HG02759 (cell line): Measurements from ENCODE around the gene FGF12.

ENCODE experiments used
- ATAC-seq: cut with Tn5 transposase; IDR thresholded peaks from one replicate; pipeline ENCODE4 v1.9.1; 2021; ENCODE audit warnings: mild to moderate bottlenecking, moderate library complexity; ENCODE audit not compliant: unreplicated experiment

The FGF12 gene

DNA sequence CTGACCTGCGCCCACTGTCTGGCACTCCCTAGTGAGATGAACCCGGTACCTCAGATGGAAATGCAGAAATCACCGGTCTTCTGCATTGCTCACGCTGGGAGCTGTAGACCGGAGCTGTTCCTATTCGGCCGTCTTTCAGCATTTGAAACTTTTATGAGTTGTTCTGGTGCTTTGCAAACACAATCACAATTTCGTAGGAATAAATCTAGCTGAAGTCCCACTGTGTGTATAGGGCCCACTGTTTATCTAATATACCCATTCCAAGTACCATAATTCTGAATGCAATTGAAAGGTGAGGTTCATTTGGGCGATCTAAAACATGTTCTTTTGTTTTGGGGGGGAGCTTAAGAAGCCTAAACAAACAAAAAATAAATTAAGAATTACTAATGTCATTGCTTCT, 572.1 kb downstream of the FGF12 start:
- ATAC-seq = no peak

DNA sequence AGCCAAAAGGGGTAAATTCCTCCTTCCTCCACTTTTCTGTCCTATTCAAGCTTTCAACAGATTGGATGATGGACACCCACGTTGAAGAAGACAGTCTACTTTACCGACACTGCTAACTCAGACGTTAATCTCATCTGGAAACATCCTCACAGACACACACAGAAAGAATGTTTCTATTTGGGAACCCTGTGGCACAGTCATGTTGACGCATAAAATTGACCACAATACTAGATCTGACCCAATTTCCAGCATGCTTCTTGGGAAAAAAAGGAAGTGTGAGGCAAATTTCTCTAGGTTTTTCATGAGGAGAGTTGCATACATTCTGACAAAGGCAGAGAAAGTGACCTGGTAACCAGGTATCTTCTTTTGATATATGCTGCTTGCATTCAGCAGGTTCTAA, 594.1 kb downstream of the FGF12 start:
- ATAC-seq = no peak

GRCh38 chr3:192130534-192131132, 596.7 kb downstream of the FGF12 start:
- peak; percentile 59 for ATAC-seq

- no peak for ATAC-seq
Measured at GRCh38 chr3:192129586-192129985, 597.8 kb downstream of the FGF12 start.

- ATAC-seq = peak; percentile 79
Measured at GRCh38 chr3:192128922-192129321, 598.4 kb downstream of the FGF12 start.

GRCh38 chr3:192128060-192128459, 599.3 kb downstream of the FGF12 start:
- ATAC-seq = no peak

DNA sequence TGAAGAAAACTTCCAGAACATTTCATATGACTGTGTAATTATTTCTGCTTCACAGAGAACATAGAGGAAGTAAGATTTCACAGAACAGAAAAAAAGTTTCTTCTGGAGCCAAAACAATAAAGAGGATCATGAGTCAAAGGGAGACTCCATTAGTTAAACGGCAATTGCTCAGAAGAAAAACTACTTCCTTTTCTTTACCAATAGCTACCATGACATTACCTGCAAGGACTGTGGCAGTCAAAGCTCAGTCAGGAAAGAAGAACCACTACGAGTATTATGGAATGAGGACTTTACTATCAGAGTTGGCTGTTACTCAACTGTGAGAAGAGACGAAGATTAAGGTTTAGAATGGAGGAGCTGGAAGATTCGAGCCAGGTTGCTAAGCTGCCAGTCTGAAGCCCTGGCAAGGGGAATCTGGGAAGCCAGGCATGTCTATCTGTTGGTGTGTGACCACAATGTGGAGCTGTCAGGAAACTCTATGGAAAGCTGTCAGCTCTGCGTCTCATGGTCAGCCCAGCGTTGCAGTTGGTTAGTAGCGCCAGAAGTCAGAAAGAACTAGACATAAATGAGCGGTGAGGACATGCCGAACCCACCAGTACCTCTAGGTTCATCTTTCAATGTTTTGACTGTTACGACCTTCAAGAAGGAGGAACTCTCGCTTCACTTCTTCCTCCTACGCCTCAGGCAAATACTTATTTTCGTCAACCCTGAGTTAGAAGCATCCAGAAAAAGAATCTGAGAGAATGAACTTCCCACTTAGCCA, 604.3 kb downstream of the FGF12 start:
- ATAC-seq = peak; percentile 86

- no peak for ATAC-seq
Measured at GRCh38 chr3:192121923-192122322, 605.4 kb downstream of the FGF12 start.

DNA sequence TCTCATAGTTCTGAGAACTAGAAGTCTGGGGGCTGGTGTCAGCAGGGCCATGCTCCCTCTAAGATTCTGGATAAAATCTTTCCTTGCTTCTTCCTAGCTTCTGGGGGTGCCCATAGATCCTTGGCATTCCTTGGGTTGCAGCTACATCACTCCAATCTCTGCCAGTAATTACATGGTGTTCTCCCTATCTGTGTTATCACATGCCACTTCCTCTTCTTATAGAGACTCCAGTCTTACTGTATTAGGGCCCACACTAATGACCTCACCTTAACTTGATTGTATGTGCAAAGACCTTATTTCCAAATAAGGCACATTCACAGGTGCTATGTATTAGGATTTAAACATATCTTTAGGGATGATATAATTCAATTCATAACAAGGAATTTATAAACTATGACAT, 618.5 kb downstream of the FGF12 start:
- ATAC-seq = no peak

DNA sequence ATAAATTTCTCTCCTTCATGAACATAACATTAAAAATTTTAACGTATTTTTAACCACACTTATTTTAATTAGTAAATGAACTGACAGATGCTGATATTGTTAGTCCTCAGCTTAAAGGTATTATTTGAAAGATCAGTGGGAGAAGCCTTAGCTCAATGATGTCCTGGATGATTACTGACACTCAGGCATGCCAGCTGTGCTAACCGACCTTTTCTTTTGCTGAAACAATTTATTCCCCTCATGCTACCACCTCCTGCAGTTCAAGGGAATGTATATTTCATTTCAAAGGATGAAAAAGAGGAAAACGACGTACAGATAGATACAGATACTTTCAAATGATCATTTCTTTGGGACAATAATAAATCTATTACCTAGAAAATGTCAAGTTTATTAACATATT, 620.8 kb downstream of the FGF12 start:
- no peak for ATAC-seq

DNA sequence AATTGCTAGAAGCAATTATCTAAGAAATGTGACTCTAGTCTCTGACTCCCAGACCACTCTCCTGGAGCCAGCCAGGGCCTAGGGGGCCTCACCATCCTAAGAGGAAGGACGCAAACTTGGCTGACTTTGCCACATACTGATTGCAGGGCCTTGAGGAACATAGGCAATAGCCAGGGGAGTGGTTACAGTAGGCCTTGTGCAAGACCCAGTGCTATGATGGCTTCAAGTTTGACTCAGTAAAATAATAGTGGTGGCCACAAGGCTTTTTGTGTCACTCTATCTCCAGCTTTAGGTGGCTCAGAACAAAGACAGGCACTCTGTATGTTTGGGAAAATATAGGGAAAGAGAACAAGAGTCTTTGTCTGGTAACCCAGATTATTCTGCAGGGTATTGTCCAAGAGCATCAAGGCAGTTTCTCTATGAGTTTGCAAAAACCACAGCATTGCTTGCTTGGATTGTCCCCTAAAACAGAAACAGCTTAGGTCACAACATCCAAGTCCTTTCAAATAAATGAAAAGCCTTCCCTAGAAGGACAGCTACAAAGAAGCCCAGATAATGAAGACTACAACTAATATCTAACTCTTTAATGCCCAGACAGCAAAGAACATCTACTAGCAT, 634.8 kb downstream of the FGF12 start:
- ATAC-seq = peak; percentile 65

DNA sequence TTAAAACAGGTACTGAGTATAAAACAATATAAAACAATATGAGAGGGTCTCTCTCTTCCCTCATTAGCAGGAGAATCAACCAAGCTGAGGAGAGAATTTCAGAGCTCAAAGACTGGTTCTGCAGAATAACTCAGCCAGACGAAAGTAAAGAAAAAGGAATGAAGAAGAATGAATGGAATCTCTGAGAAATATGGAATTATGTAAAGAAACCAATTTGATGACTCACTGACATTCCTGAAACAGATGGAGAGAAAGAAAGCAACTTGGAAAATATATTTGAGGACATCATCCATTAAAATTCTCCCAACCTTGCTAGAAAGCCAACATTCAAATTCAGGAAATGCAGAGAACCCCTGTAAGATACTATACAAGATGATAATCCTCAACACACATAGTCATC, 635.5 kb downstream of the FGF12 start:
- no peak for ATAC-seq

- peak; percentile 78 for ATAC-seq
Measured at GRCh38 chr3:192090586-192090985, 636.8 kb downstream of the FGF12 start.
